Central memory CD4-positive, alpha-beta T cell (primary cell): Measurements from ENCODE around the gene KLF6.

Experiments
- DNase-seq: peaks from one replicate; pipeline ENCODE4 v3.0.0; 2022

KLF6 gene

DNA sequence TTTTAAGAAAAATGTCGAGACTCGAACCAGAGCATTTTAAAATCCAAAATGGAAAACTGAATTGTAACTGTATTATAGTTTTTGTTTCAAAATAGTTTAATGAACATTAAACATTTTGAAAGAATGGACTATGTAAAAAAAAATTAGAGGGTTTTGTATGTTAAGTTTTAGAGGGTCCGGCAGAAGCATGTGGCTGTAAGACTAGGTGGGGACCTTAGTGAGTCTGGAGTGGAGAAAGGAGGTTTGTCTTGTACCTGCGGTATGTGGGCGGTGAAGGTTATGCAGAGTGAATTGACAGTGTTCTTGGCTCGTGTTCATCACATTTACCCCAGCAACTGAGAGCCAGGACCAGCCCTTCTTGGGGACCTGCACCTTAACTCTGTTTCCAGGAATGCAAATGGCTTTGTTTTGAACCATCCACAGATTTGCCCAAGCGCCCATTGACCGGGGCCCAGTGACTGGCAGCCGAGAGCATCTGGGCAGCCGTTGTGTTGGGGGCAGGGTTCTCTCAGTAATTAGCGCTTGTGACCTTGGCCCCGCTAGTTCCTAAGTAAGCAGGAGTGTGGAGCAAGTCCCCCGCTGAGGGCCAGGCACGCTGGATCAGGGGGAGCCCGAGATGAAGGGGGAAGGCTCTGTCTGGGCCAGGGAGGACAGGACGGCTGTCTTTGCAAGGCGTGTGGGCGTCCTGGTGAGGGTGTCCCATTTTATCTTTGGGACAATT, 1.4 kb upstream of the KLF6 start:
- peak; percentile 54 for DNase-seq

DNA sequence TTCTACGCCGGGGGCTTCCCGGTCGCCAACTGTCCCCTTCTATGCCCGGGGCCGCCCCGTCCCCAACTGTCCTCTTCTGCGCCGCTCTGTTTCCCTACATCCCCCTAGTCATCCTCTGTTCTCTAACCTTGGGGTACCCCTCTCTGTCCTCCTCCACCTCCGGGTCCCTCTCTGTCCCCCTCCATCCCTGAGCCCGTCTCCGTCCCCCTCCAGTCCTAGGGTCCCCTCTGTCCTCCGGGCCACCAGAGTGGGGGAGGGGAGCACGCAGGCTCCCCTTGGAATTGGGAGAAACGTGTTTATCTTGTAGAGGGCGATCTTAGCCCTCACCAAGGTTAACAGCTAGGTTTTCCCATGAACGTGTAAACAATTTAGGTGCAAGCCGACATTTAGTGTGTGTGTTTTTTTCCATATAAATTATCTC, 852 bp upstream of the KLF6 start:
- DNase-seq: peak; percentile 45

DNA sequence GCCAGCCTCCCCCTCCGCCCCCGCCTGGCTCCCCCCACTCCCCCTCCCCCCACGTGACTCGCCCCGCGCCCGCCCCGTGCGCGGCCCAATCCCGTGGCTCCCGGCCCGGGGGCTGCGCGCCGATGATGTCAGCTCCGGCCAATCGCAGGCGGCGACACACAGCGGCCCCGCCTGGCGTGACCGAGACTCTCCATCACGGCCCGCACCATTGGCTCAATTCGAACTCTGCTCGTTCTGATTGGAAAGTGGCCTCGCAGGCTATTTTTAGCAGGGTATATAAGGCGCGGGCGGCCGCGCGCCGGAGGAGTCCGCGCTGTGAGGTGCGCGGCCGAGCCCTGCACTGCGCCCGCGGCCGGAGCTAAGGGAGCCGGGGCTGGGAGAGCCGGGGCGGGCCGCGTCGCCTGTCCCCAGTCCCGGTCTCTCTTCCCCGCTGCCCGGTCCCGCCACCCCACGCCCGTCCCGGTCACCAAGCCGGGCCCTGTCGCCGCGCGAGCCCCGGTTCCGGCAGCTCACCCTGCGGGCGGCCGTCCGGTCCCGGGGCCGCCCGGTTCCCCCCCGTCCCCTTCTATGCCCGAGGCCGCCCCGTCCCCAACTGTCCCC, 342 bp upstream of the KLF6 start:
- peak; percentile 99 for DNase-seq

DNA sequence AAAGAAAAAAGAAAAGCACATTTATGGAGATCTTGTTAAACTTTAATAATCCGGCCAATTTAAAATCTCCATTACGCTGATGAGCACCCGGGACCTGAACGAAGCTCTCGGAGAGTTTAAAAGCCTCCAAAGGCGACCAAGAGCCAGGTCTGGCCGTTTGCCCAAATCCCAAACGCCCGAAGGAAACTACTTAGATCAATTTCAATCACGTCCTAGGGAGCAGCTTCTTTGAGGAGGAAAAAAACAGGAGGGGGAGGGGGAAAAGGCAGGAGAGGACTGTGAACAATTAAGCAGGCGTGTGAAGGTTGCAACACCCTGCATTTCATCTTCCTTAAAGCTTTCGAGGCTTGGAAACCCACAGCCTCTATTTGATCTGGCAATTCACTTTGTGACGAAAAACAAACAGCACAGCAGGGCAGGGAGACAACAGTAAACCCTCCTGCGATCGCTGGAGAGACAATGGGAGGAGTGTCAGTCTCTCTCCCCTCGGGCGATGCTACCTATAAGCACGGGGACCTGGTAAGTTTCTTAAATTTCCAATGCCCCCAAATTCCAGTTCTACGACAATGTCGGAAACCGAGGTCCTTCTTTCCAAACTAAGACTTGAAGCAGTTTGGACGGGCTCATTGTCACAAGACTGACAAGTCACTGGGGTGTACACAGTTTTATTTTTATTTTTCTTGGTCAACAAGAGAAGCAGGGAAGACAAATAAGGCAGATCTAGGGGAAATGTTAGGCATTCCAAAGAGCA, 1.2 kb downstream of the KLF6 start:
- DNase-seq: peak; percentile 73

DNA sequence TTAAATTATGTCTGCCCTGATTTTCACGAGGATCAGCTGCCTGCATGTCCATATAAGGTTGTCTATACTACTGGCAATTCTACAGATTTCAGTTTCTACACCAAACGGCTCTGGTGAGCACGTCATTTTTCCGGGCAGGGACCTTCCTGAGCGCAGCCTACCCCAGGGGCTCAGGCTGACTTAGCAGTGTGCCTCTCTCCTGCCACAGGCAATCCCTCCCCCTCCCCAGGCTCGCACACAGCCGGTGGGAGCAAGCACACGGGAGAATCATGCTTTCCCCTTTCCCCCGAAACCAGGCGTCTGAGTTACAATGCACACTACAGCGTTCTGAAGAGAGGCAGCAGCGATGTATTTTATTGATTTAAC, 1.7 kb downstream of the KLF6 start:
- DNase-seq: peak; percentile 71

DNA sequence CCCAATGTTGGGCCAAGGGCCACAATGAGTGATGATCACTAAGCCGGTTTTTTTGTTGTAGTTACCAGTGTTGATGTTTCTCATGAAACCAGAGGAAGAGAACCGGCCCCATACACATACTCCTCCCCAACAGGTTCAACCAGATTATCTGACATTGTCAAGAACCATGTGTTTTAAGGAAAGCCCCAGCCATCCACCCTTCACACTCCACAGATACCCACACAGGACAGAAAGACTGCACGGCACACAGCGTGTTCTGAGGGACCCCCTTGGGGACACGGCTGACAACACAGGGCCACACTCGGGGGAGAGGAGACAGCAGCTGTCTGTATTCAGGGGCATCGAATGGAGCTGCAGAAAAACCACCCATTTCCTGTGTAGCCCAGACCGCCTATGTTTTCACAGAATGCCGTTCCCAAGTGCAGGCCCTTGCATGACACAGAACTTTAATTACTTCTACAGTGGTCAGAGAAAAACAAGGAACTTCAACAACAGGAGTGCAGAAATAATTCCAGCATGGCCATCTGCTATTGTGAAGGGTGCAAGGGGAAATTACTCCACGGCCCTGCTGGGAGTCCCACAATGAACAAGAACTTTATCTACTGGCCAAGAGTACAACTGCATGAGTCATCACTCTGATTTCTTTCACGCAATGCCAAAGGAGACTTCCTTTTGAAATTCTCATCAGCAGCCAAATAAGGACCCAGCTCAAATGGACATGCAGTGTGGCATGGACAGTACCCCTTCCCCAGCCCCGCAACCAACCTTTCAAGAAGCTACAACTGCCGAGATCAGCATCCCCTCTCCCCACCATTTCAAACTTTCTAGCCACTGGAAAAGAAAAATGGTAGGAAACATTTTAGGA, 2.3 kb downstream of the KLF6 start:
- peak; percentile 82 for DNase-seq

DNA sequence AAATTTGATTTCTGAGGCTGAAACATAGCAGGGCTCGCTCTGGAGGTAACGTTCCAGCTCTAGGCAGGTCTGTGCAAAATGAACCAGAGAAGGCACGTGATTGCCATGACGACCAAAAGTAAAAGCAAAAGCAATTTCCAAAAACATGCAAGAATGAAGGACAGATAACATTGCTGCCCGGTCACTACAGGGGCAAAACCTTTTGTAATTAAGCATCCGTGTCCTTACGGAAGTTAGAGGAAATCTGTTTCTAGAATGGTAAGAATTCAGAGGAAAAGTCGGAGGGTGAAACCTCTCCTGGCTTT, 2.9 kb downstream of the KLF6 start:
- DNase-seq: peak; percentile 77

DNA sequence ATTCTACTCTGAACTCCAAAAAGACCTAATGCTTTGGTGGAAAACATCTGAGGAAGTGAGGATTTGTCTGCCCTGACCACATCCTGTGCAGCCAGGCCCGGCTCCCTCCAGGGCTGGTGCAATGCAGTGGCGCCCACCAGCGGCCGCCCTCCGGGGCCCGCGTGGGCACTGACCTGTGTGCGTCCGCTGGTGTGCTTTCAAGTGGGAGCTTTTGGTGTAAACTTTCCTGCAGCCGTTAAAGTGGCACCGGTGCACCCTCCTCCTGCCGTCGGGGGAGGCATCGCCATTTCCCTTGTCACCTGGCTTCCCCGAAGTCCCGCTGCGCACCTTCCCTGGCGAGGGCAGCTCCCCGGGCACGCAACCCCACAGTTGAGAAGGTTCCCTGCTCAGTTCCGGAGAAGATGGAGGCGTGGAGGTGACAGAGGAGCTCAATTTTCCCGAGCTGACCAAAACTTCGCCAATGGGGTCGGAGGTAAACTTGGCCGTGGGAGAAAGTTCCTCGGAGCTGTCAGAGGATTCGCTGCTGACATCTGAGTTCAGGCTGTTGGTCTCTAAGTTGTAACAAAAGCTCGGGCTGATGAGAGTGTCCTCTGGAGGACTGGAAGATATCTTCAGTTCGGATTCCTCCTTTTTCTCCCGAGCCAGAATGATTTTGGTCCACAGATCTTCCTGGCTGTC, 3.4 kb downstream of the KLF6 start:
- peak; percentile 56 for DNase-seq

DNA sequence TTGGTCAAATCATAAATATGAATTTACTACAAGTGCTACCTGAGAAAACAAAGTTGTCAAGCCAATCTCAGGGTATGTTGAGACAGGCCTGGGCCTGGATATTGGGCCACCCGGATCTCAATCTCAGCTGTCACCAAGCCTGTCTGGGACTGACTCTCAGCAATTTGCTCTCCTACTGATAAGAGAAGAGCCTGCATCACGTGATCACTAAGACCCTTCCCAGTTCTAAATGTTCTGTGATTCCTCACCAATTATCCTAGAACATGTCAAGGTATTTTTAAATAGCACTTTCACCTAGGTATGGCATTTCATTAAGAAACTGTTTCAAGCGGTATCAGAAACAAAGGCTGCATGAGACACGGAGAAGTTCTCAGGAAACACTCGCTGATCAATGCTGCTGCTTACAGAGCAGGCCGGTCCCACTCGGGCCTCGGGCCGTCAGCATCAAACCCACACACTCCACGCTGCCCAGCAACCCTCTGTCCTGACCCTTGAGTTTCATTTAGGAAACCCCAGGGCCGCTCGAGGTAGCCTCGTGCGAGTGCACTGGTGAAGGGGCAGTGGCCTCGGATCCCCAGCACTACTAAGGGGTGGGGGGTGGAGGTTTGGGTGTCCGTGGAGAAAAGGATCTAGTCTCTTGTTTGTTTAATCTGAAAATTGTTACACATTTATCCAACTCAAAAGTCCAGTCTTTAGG, 4.1 kb downstream of the KLF6 start:
- no peak for DNase-seq

DNA sequence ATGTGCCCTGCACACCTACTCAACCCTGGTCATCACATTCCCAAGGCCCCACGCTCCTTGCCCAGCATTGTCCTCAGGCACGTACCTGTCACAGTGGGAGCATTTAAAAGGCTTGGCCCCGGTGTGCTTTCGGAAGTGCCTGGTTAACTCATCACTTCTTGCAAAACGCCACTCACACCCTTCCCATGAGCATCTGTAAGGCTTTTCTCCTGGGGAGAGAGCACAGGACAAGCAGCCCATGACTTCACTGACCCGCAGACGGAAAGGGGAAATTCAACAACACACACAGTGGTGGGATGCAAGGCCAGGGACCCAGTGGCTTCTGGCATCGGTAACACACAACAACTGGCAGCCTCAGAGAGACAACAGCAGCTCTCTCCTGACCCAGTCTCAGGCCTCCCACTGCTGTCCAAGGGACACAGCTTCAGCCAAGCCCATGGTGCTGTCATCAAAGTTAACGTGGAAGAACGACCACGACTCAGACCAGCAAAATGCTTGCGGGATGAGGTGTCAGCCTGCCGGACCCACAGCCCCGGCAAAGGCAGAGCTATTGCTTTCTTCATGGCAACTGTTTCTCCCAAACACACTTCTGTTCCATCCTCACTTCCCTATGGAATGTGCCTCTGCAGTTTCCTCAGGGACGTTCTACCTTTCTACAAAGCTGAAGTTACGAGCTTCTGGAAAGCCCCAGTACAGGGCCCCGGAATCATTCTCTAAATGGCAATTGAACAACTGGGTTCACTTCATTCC, 4.8 kb downstream of the KLF6 start:
- no peak for DNase-seq

DNA sequence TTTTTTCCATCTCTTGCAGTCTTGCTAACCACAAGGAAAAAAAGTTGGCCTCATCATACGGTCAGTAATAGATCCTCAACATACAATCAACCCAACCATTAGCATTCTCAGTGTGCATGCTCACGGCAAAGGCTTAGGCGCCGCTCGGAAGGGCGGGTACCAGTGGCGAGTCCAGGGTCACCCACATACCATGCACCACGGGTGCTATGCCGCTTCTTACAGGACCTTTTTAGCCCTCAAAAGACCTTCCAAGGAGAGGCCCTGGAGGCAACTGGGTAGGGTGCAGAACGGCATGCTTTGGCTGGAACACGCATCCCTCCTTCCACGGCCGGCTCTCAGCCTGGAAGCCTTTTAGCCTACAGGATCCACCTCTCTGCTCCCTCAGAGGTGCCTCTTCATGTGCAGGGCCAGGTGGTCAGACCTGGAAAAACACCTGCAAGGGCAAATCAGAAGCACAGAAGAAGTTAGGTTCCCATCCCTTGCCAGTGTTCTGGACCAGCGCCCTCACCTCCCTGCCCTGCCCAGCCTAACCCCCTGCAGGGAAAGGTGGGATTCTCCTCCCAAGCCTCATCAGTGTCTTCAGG, 5.8 kb downstream of the KLF6 start:
- no peak for DNase-seq

DNA sequence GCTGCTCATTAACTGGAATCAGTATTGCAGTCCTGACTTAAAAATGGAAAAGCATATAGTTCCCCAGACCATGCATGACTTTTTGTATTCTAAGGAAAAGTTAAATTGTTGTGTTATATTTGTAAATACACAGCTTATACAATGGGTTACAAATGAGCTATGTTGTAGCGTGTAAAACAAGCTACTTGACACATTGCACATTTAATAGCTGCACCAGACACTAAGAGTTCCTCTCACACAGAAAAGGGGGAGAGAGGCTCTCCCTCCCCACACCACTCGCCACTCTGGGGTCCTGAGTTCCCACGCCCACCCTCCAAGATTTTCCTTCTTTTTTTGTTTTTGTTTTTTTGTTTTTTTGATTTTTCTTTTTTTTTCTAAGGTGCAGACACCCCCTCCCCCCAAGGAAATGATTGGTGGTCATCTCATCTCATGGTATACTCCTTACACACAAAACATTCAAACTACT, 6.3 kb downstream of the KLF6 start:
- DNase-seq: no peak

DNA sequence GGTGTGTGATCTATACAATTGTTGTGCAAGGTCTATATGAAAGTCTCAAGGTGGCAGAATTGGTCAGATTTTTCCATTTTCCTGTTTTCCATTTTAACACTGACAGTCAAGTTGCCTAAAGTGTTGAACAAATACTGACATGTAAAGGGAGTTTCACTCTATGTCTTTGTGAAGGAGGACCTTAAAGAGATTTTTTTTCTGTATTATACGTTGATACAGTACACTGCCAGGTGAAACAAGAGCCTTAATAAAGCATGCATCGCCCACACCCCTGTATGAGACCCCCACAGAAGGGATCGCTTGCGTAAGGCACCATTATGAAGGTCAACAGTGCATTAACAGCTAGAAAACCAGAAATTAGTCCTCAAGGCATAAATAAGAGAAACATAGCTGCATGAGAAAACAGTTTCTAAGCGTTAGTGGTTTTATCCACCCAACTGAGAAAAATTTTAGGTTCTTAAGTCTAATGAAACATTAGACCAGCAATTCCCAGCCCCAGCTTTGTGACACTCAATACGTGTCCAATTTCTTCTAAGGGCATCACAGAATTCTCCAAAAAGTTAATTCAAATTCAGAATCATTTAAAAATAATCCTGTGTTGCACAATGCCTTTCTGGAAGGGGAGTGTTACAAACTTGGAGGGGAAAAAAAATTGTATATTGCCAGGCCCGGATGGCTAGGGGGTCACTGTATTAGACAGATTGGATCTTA, 6.9 kb downstream of the KLF6 start:
- DNase-seq: no peak

DNA sequence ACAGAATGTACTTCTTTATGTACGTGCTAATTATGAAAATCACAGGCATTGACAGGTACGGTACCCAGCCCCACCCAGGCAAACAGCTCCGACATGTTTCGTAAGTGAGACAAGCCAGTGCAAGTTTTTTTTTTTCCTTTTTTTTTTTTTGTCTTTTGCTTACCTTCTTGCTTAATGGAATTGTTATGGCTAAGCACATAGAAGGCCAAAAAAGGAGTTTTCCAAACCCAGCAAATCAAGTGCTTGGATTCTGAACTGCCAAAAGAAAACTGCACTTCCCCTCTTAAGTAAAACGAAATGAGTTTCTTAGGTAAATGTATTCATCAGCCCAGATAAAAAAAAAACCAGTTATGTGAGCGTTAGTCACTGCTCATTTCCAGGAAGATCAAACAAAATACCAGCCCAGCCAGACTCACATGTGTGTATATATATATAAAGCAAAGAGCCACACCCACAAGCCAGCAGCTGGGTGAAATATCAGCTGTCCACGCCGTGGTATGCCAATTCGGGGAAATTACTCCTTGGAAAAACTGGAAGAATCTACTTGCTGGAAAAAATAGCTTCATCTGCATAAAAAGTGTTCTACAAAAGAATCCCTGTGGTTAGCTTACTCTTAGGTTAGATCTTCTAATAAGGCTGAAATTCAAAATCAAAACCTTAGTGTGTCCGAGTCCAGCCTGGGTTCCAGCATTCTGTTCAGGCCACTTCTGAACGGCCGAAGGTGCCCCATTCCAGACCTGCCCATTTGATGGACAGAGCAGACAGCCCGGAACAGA, 8.0 kb downstream of the KLF6 start:
- DNase-seq: peak; percentile 83

DNA sequence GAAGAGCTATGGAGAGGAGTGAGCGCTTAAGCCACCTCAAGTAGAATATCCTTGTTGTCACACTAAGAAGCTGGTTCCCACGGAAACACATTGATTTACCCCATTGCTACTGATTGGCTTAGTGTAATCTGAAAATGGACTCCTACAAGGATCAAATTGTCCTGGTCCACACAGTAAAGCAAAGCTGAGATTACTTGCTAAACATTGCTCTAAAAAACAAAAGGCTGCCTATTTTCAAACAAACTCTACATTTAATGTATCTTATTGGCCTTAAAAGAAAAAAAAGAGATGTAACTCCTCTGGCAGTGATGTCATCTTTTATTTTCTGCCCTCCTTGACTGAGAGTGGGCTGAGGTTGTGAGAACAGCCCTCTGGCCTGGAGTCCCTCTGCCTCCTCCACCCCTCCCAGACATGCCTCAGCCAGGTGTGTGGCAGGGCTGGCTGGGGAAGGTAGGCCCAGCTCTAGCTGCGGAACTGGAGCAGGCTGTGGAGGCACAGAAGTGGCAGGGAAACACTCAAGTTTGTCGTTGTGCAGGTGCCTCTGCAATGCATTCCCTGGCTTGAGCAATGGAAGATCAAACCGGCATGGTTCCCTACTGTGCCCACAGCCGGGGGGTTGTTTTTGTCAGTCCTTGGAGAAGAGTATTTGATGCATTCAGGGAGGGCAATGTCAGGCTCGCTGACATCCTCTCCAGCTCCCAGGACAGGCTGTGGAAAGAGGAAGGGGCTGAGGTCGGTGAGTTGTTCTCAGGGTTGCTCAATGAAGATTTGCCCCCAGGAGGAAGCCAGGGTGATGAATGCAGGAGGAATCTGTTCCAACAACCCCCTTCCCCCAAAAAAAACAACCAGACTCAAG, 9.1 kb downstream of the KLF6 start:
- DNase-seq: peak; percentile 43

DNA sequence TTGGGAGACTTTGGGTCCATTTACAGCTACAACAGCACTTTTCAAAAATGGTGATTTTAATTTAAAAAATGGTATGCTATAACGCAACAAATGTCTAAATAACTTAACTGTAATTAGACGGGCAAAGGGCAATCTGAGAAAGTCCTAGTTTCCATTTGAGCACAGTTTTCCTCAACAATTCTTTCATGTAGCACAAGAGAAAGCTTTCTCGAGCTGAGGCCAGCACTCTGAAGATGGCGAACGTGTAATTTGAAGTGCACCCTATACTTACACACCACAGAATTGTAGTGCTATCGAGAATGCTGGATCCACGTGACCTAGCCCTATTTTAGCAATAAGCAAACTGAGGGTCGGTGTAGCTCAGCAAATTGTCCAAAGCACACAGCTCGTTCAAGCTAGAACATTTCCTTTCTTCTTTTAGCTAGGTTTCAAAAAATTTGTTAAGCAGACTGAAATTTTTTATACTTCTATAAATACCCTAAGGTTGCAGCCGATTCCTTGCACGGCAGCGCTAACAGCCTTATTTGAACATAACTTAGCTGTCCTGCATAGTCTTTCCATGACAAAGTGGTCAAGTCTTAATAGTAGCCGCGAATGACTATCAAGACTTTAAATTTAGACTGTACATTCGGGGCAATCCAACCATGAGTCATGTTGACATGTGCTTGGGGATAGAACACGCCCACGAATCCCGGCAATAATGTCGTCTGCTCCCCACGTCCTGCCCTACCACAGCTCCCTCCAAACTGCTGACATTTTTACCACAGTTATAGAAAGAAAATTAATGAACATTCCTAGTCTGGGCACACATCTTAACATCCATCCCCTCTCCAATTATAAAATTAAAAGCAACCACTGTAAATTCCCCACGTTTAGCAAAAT, 10.0 kb downstream of the KLF6 start:
- no peak for DNase-seq
